Activated naive CD4-positive, alpha-beta T cell treated with anti-CD3 and anti-CD28 coated beads for 36 hours (primary cell): ENCODE results near the gene APOE. TPM values are rescaled to one million over a fixed set of nuclear protein-coding genes. Genes with fewer than 3 reads are reported as not detected.

Source experiments
- CTCF ChIA-PET: fragments of 350-600 bp; sonication (Branson Sonifier 250); formaldehyde crosslinking; loops from one replicate; lab custom pipeline; 2021; ENCODE audit warnings: antibody characterized with exemption; lab: Charles Lee
- DNase-seq: peaks from one replicate; pipeline ENCODE4 v3.0.0-alpha.2; 2020
- H3K27ac Mint-ChIP-seq: one replicate; pipeline ENCODE4 v1.8.0; 2021; ENCODE audit warnings: mild to moderate bottlenecking, mixed read lengths
- H3K27me3 Mint-ChIP-seq: one replicate; pipeline ENCODE4 v1.8.0; 2021; ENCODE audit warnings: low read depth, mixed read lengths
- H3K36me3 Mint-ChIP-seq: one replicate; pipeline ENCODE4 v1.8.0; 2021; ENCODE audit warnings: low read depth, mixed read lengths
- H3K4me1 Mint-ChIP-seq: one replicate; pipeline ENCODE4 v1.8.0; 2021; ENCODE audit warnings: low read depth, mixed read lengths
- H3K4me3 Mint-ChIP-seq: one replicate; pipeline ENCODE4 v1.8.0; 2021; ENCODE audit warnings: mild to moderate bottlenecking, moderate library complexity, mixed read lengths
- H3K9me3 Mint-ChIP-seq: one replicate; pipeline ENCODE4 v1.8.0; 2021; ENCODE audit warnings: mixed read lengths
- intact Hi-C: fragments of 100-400 bp; cut with micrococcal nuclease; formaldehyde crosslinking; loops from one replicate; pipeline ENCODE4 v1.15.1; 2023
- total RNA-seq, 2 experiments: library from RNA; stranded (reverse); gene quantifications; one replicate each; pipeline ENCODE4 v1.2.3, GENCODE V29; 2021

The APOE gene
- total RNA-seq, 2 experiments from 2014 or later, result 0.72 to 1.1 TPM

GRCh38 chr19:44889830-44890365 lies 15.7 kb upstream of the APOE start:
- Mint-ChIP-seq H3K27me3 (no peaks in the 10 kb centered on the region), H3K36me3 (peaks cover 30% of the 10 kb centered on the region), H3K27ac (peak overlapping the region; percentile 94), H3K4me3 (peak overlapping the region; percentile 85), H3K4me1 (peaks cover 35% of the 10 kb centered on the region), H3K9me3 (peaks cover 2% of the 10 kb centered on the region)
- DNase-seq, result peak; percentile 16
- intact Hi-C loops, result loop anchor here (1.0 to 2.0 kb wide), 10 partner anchors 25 to 795 kb away; partner anchors contain the start of genes APOC1, BLOC1S3, CLASRP and CLPTM1
- CTCF ChIA-PET, result interaction anchor here (0.6 to 1.0 kb wide), 2 partner anchors 40 to 44 kb away, joined by 3 to 6 read pairs; partner anchors contain the start of gene NECTIN2

- intact Hi-C loops, result loop anchor here (1.0 to 2.0 kb wide), 10 partner anchors 24 to 796 kb away; partner anchors contain the start of genes APOC1, BLOC1S3, CLASRP and CLPTM1
- peak; percentile 100 for DNase-seq
- CTCF ChIA-PET, result interaction anchor here (0.6 to 1.0 kb wide), 2 partner anchors 40 to 44 kb away, joined by 3 to 6 read pairs; partner anchors contain the start of gene NECTIN2
Observed at GRCh38 chr19:44890366-44891015, 15.1 kb upstream of the APOE start.

GRCh38 chr19:44891016-44891882 lies 14.3 kb upstream of the APOE start, which contains the start of gene TOMM40:
Gene TOMM40, plus strand, starts transcription at chr19:44891254. Its CDS starts 162 bp downstream, at chr19:44891416.
- no peaks in the 10 kb centered on the region for H3K27me3 Mint-ChIP-seq
- peak; percentile 22 for DNase-seq
- H3K4me1 Mint-ChIP-seq, result peaks cover 37% of the 10 kb centered on the region
- CTCF ChIA-PET, result interaction anchor here (0.6 to 1.7 kb wide), 4 partner anchors 16 to 61 kb away, joined by 3 to 8 read pairs (median 4); partner anchors contain the start of gene NECTIN2
- H3K27ac Mint-ChIP-seq, result peak within 1 kb of the TSS; percentile 94
- intact Hi-C loops, result loop anchor here (2.0 kb wide), 4 partner anchors 24 to 796 kb away; partner anchors contain the start of genes APOC1, CLASRP and ZNF224
- peaks cover 38% of the 10 kb centered on the region for H3K36me3 Mint-ChIP-seq
- peak within 1 kb of the TSS; percentile 85 for H3K4me3 Mint-ChIP-seq
- peaks cover 2% of the 10 kb centered on the region for H3K9me3 Mint-ChIP-seq

More at GRCh38 chr19:44890366-44891015, 15.1 kb upstream of the APOE start:
- Mint-ChIP-seq H3K4me1 (peaks cover 37% of the 10 kb centered on the region), H3K9me3 (peaks cover 2% of the 10 kb centered on the region), H3K4me3 (peak overlapping the region; percentile 85), H3K27me3 (no peaks in the 10 kb centered on the region), H3K27ac (peak overlapping the region; percentile 94), H3K36me3 (peaks cover 33% of the 10 kb centered on the region)

- peaks cover 2% of the 10 kb centered on the region for H3K9me3 Mint-ChIP-seq
- H3K4me1 Mint-ChIP-seq, result peaks cover 37% of the 10 kb centered on the region
- peaks cover 41% of the 10 kb centered on the region for H3K36me3 Mint-ChIP-seq
- intact Hi-C loops, result no loop called here
- H3K4me3 Mint-ChIP-seq, result peak overlapping the region; percentile 84
- no peak overlapping the region for H3K27ac Mint-ChIP-seq
- CTCF ChIA-PET, result interaction anchor here (0.8 to 1.7 kb wide), 3 partner anchors 9 to 59 kb away, joined by 4 to 8 read pairs (median 4); partner anchors contain the start of gene NECTIN2
- H3K27me3 Mint-ChIP-seq, result no peaks in the 10 kb centered on the region
- no peak for DNase-seq
Observed at GRCh38 chr19:44892932-44893331, 12.7 kb upstream of the APOE start.

- Mint-ChIP-seq H3K27me3 (no peaks in the 10 kb centered on the region), H3K9me3 (peaks cover 2% of the 10 kb centered on the region), H3K4me3 (peak overlapping the region; percentile 84), H3K27ac (no peak overlapping the region), H3K4me1 (peaks cover 37% of the 10 kb centered on the region), H3K36me3 (peaks cover 44% of the 10 kb centered on the region)
- DNase-seq, result no peak
- intact Hi-C loops, result no loop called here
- CTCF ChIA-PET, result interaction anchor here (1.7 kb wide), 2 partner anchors 48 to 59 kb away, joined by 4 to 8 read pairs; partner anchors contain the start of gene NECTIN2
Observed at GRCh38 chr19:44893332-44894051, 12.1 kb upstream of the APOE start.

- no peaks in the 10 kb centered on the region for H3K27me3 Mint-ChIP-seq
- peaks cover 2% of the 10 kb centered on the region for H3K9me3 Mint-ChIP-seq
- DNase-seq, result no peak
- peaks cover 36% of the 10 kb centered on the region for H3K4me1 Mint-ChIP-seq
- intact Hi-C loops, result no loop called here
- no peak overlapping the region for H3K27ac Mint-ChIP-seq
- peaks cover 44% of the 10 kb centered on the region for H3K36me3 Mint-ChIP-seq
- CTCF ChIA-PET, result no interaction called here
- no peak overlapping the region for H3K4me3 Mint-ChIP-seq
Observed at GRCh38 chr19:44894052-44894400, 11.6 kb upstream of the APOE start.

GRCh38 chr19:44894946-44895345 lies 10.7 kb upstream of the APOE start:
- CTCF ChIA-PET, result interaction anchor here (0.9 kb wide), 1 partner anchor 57 kb away, joined by 5 read pairs; no protein-coding TSS in a partner anchor
- Mint-ChIP-seq H3K9me3 (no peaks in the 10 kb centered on the region), H3K4me3 (no peak overlapping the region), H3K27me3 (no peaks in the 10 kb centered on the region), H3K36me3 (peaks cover 46% of the 10 kb centered on the region), H3K27ac (no peak overlapping the region), H3K4me1 (peaks cover 32% of the 10 kb centered on the region)
- intact Hi-C loops, result no loop called here
- no peak for DNase-seq

- peaks cover 41% of the 10 kb centered on the region for H3K36me3 Mint-ChIP-seq
- CTCF ChIA-PET, result interaction anchor here (0.6 kb wide), 2 partner anchors 197 to 1144 kb away, joined by 3 read pairs; no protein-coding TSS in a partner anchor
- no peaks in the 10 kb centered on the region for H3K9me3 Mint-ChIP-seq
- DNase-seq, result no peak
- intact Hi-C loops, result no loop called here
- no peaks in the 10 kb centered on the region for H3K27me3 Mint-ChIP-seq
- H3K4me1 Mint-ChIP-seq, result peaks cover 21% of the 10 kb centered on the region
- no peak overlapping the region for H3K4me3 Mint-ChIP-seq
- no peak overlapping the region for H3K27ac Mint-ChIP-seq
Observed at GRCh38 chr19:44897835-44898234, 7.8 kb upstream of the APOE start.

- CTCF ChIA-PET, result interaction anchor here (0.6 kb wide), 1 partner anchor 115 kb away, joined by 5 read pairs; no protein-coding TSS in a partner anchor
- intact Hi-C loops, result loop anchor here (5.0 to 10.0 kb wide), 2 partner anchors 287 to 434 kb away; no protein-coding TSS in a partner anchor
- H3K27me3 Mint-ChIP-seq, result peaks cover 2% of the 10 kb centered on the region
- no peak for DNase-seq
- no peak overlapping the region for H3K27ac Mint-ChIP-seq
- no peak overlapping the region for H3K4me3 Mint-ChIP-seq
- H3K36me3 Mint-ChIP-seq, result peaks cover 23% of the 10 kb centered on the region
- H3K4me1 Mint-ChIP-seq, result peaks cover 5% of the 10 kb centered on the region
- no peaks in the 10 kb centered on the region for H3K9me3 Mint-ChIP-seq
Observed at GRCh38 chr19:44900328-44901244, 5.0 kb upstream of the APOE start.

GRCh38 chr19:44903216-44903601 lies 2.4 kb upstream of the APOE start:
- Mint-ChIP-seq H3K9me3 (no peaks in the 10 kb centered on the region), H3K4me1 (peaks cover 15% of the 10 kb centered on the region), H3K27ac (no peak overlapping the region), H3K4me3 (no peak overlapping the region), H3K36me3 (peaks cover 12% of the 10 kb centered on the region), H3K27me3 (peaks cover 22% of the 10 kb centered on the region)
- intact Hi-C loops, result loop anchor here (1.0 to 10.0 kb wide), 4 partner anchors 48 to 432 kb away; no protein-coding TSS in a partner anchor
- CTCF ChIA-PET, result interaction anchor here (0.6 to 2.3 kb wide), 4 partner anchors 46 to 210 kb away, joined by 3 to 18 read pairs (median 4); partner anchors contain the start of gene CLPTM1
- DNase-seq, result no peak
